Keratinocyte (primary cell): ENCODE results near the gene OR4A16. TPM values are rescaled to one million over a fixed set of nuclear protein-coding genes. Genes with fewer than 3 reads are reported as not detected.

Experiments
- DNase-seq: peaks from one replicate; pipeline ENCODE4 v3.0.0-alpha.2; 2011; ENCODE audit warnings: low read depth, missing footprints, low spot score
- FAIRE-seq: peaks from 2 replicates; lab custom pipeline; 2011; peaks lifted over from hg19 to GRCh38; lab: Jason Lieb, UNC
- H2AFZ ChIP-seq: 2 replicates; pipeline ENCODE4 v1.6.0; 2012; ENCODE audit warnings: low read length, control low read depth, inconsistent platforms; ENCODE audit not compliant: control insufficient read depth
- H3K27ac ChIP-seq: 2 replicates; pipeline ENCODE4 v1.5.1; 2011; ENCODE audit warnings: low read length; ENCODE audit not compliant: control insufficient read depth, insufficient read depth
- H3K27me3 ChIP-seq: 3 replicates; pipeline ENCODE4 v1.6.0; 2011; ENCODE audit warnings: low read length; ENCODE audit not compliant: control insufficient read depth, insufficient read depth; ENCODE audit errors: extremely low read depth
- H3K36me3 ChIP-seq, 2 experiments: 2 replicates in 1 of 2; 3 replicates in 1 of 2; pipeline ENCODE4 v1.5.1; 2011; ENCODE audit warnings: low read length in 2 of 2, mild to moderate bottlenecking in 1 of 2; ENCODE audit not compliant: control insufficient read depth in 2 of 2, insufficient read depth in 2 of 2; ENCODE audit errors: extremely low read depth in 1 of 2
- H3K4me1 ChIP-seq: 3 replicates; pipeline ENCODE4 v1.5.1; 2011; ENCODE audit warnings: low read length; ENCODE audit not compliant: control insufficient read depth, insufficient read depth; ENCODE audit errors: extremely low read depth
- H3K4me2 ChIP-seq: 3 replicates; pipeline ENCODE4 v1.6.0; 2011; ENCODE audit warnings: low read depth, low read length; ENCODE audit not compliant: control insufficient read depth, insufficient read depth; ENCODE audit errors: extremely low read depth
- H3K4me3 ChIP-seq, 3 experiments: fragments of 200-600 bp in 1 of 3; sonication (generic) in 1 of 3; 2 replicates in 2 of 3; 3 replicates in 1 of 3; pipeline ENCODE4 v1.5.1; 2011 to 2016; ENCODE audit warnings: low read length in 3 of 3, mild to moderate bottlenecking in 3 of 3, control low read depth in 2 of 3, inconsistent platforms in 1 of 3, low read depth in 1 of 3, mixed read lengths in 1 of 3, mixed run types in 1 of 3, moderate library complexity in 1 of 3; ENCODE audit not compliant: control insufficient read depth in 2 of 3, insufficient read depth in 2 of 3; ENCODE audit errors: extremely low read depth in 1 of 3
- H3K79me2 ChIP-seq: 2 replicates; pipeline ENCODE4 v1.6.0; 2012; ENCODE audit warnings: low read length; ENCODE audit not compliant: control insufficient read depth, insufficient read depth
- H3K9ac ChIP-seq: 3 replicates; pipeline ENCODE4 v1.6.0; 2011; ENCODE audit warnings: low read length; ENCODE audit not compliant: control insufficient read depth, insufficient read depth; ENCODE audit errors: extremely low read depth
- H3K9me1 ChIP-seq: 3 replicates; pipeline ENCODE4 v1.6.0; 2011; ENCODE audit warnings: low read length; ENCODE audit not compliant: control insufficient read depth, insufficient read depth; ENCODE audit errors: extremely low read depth
- H3K9me3 ChIP-seq: 2 replicates; pipeline ENCODE4 v1.5.1; 2012; ENCODE audit warnings: low read depth, low read length; ENCODE audit not compliant: control insufficient read depth
- H4K20me1 ChIP-seq: 3 replicates; pipeline ENCODE4 v1.6.0; 2011; ENCODE audit warnings: low read length; ENCODE audit not compliant: control insufficient read depth, insufficient read depth; ENCODE audit errors: extremely low read depth
- EZH2 ChIP-seq: IDR thresholded peaks from one replicate; pipeline ENCODE4 v1.6.1; 2012; ENCODE audit warnings: inconsistent platforms, mild to moderate bottlenecking, low read length, moderate library complexity
- dilution Hi-C: fragments of 300-500 bp; cut with MboI; formaldehyde crosslinking; loops from one replicate; pipeline ENCODE4 v1.7.0; 2020; ENCODE audit warnings: low sequenced_read_pairs; ENCODE audit not compliant: extremely low pct_ligation_motif_present
- polyA minus RNA-seq, 3 experiments: library from RNA; depleted of rRNA, polyadenylated mRNA; stranded (reverse); fragments of >200 nt; gene quantifications; 1 replicate in 1 of 3; 2 replicates in 1 of 3; 3 replicates in 1 of 3; pipeline ENCODE4 v1.2.3, GENCODE V29; 2011
- polyA plus RNA-seq, 5 experiments: library from polyadenylated mRNA; depleted of rRNA in 3 of 5; stranded (reverse) in 3 of 5; stranded (forward) in 1 of 5; unstranded in 1 of 5; fragments of >200 nt; gene quantifications; 1 replicate in 1 of 5; 2 replicates in 3 of 5; 3 replicates in 1 of 5; pipeline versions ENCODE4 v1.2.1 to v1.2.3, GENCODE V29; 2011 to 2012; ENCODE audit warnings: missing spikeins in 2 of 5, low read depth in 1 of 5, low replicate concordance in 1 of 5
- TF ChIP-seq, protein P1 (sequence below), 3 experiments: IDR thresholded peaks in 1 of 3; conservative IDR thresholded peaks in 1 of 3; optimal IDR thresholded peaks in 1 of 3; 2 replicates in 2 of 3; 3 replicates in 1 of 3; pipeline versions ENCODE3 to v1.5.1; 2011; ENCODE audit warnings: low read length in 3 of 3, mild to moderate bottlenecking in 3 of 3, moderate library complexity in 2 of 3, control low read depth in 1 of 3, inconsistent platforms in 1 of 3; ENCODE audit not compliant: insufficient read depth in 2 of 3; ENCODE audit errors: extremely low read depth in 1 of 3

OR4A16 gene
- polyA plus RNA-seq (not detected in 3 replicates), polyA minus RNA-seq (not detected in 3 replicates)
- polyA plus RNA-seq (2011; ENCODE audit: low read depth) = not detected
- polyA plus RNA-seq (2011; cell fraction: cytosol; rRNA removed) = not detected in 2 replicates
- polyA plus RNA-seq (2011; cell fraction: nucleus; rRNA removed) = not detected in 2 replicates
- polyA plus RNA-seq (2012; ENCODE audit: low replicate concordance) = not detected in 2 replicates
- not detected for polyA minus RNA-seq (2011; cell fraction: cytosol; rRNA and poly(A)+ RNA removed)
- not detected in 2 replicates for polyA minus RNA-seq (2011; cell fraction: nucleus; rRNA and poly(A)+ RNA removed)

- FAIRE-seq = no peak
Measured at GRCh38 chr11:55342901-55343300, at the start of gene OR4A16. OR4A16 (plus strand) TSS chr11:55343201; CDS start chr11:55343201, 0 bp downstream.

GRCh38 chr11:55324500-55324899, 18.5 kb upstream of the OR4A16 start:
- no peak for TF ChIP-seq EZH2
- TF ChIP-seq, protein P1, sequence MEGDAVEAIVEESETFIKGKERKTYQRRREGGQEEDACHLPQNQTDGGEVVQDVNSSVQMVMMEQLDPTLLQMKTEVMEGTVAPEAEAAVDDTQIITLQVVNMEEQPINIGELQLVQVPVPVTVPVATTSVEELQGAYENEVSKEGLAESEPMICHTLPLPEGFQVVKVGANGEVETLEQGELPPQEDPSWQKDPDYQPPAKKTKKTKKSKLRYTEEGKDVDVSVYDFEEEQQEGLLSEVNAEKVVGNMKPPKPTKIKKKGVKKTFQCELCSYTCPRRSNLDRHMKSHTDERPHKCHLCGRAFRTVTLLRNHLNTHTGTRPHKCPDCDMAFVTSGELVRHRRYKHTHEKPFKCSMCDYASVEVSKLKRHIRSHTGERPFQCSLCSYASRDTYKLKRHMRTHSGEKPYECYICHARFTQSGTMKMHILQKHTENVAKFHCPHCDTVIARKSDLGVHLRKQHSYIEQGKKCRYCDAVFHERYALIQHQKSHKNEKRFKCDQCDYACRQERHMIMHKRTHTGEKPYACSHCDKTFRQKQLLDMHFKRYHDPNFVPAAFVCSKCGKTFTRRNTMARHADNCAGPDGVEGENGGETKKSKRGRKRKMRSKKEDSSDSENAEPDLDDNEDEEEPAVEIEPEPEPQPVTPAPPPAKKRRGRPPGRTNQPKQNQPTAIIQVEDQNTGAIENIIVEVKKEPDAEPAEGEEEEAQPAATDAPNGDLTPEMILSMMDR (optimal IDR thresholded peaks at IDR 0.05 in 1 of 3, IDR thresholded peaks at IDR 0.05 in 1 of 3, conservative IDR thresholded peaks at IDR 0.05 in 1 of 3; ENCODE audit: extremely low read depth in 1 of 3, insufficient read depth in 2 of 3, low read length in 3 of 3) = no peak
- H3K79me2 ChIP-seq = no peaks in the 10 kb centered on the region
- H3K4me2 ChIP-seq = no peak overlapping the region
- no peaks in the 10 kb centered on the region for H3K9me1 ChIP-seq
- H2AFZ ChIP-seq = no peak overlapping the region
- FAIRE-seq (no peak), DNase-seq (no peak)
- no peaks in the 10 kb centered on the region for H3K27me3 ChIP-seq
- H3K27ac ChIP-seq = no peak overlapping the region
- no peaks in the 10 kb centered on the region for H3K9me3 ChIP-seq
- H3K4me1 ChIP-seq = no peaks in the 10 kb centered on the region
- no peaks in the 10 kb centered on the region for H4K20me1 ChIP-seq
- no peak overlapping the region for H3K9ac ChIP-seq
- dilution Hi-C loops = no loop called here
- H3K36me3 ChIP-seq = no peaks in the 10 kb centered on the region
- no peak overlapping the region for H3K4me3 ChIP-seq

More at GRCh38 chr11:55342901-55343300, at the start of gene OR4A16:
- Histone ChIP-seq H3K9me1 (no peaks in the 10 kb centered on the region), H2AFZ (no peak within 1 kb of the TSS), H3K27me3 (no peaks in the 10 kb centered on the region), H3K4me2 (no peak within 1 kb of the TSS), H3K79me2 (no peaks in the 10 kb centered on the region), H4K20me1 (no peaks in the 10 kb centered on the region), H3K4me3 (no peak within 1 kb of the TSS), H3K4me1 (no peaks in the 10 kb centered on the region), H3K9ac (no peak within 1 kb of the TSS), H3K9me3 (no peaks in the 10 kb centered on the region), H3K36me3 (no peaks in the 10 kb centered on the region), H3K27ac (no peak within 1 kb of the TSS)
- TF ChIP-seq, protein P1 (optimal IDR thresholded peaks at IDR 0.05 in 1 of 3, IDR thresholded peaks at IDR 0.05 in 1 of 3, conservative IDR thresholded peaks at IDR 0.05 in 1 of 3; ENCODE audit: extremely low read depth in 1 of 3, insufficient read depth in 2 of 3, low read length in 3 of 3) = no peak
- no peak for TF ChIP-seq EZH2
- dilution Hi-C loops = no loop called here
- DNase-seq = no peak
